Spleen (tissue), 7 donors: ENCODE measurements around the gene MYL5.

Source experiments
- CTCF ChIP-seq, 11 experiments: fragments of 200-600 bp in 7 of 11; fragments of 450-650 bp in 4 of 11; sonication (generic) in 4 of 11; IDR thresholded peaks in 8 of 11; conservative IDR thresholded peaks in 3 of 11; 1 replicate in 7 of 11; 2 replicates in 4 of 11; pipeline versions ENCODE4 v1.4.0 to v1.8.0; 2016 to 2021; ENCODE audit warnings: antibody characterized with exemption in 11 of 11, inconsistent platforms in 4 of 11, mild to moderate bottlenecking in 1 of 11
- POLR2A ChIP-seq, 3 donors: fragments of 450-650 bp; IDR thresholded peaks; one replicate each; pipeline ENCODE4 v1.5.1; 2017; ENCODE audit warnings: antibody characterized with exemption in 3 of 3, mild to moderate bottlenecking in 1 of 3
- POLR2AphosphoS5 ChIP-seq, 3 donors: sonication (generic); formaldehyde crosslinking; IDR thresholded peaks; one replicate each; pipeline ENCODE4 v1.5.1; 2017; ENCODE audit warnings: antibody characterized with exemption in 3 of 3
- donor health status: DM: no; HTN: no; CAD: no; lungs with moderate emphysema.
- donor health status: DM: no; HTN: no; CAD: no.
- donor health status: DM: no; HTN: no; CAD: no.

GRCh38 chr4:703336-704197 is 29.2 kb downstream of the MYL5 start:
- no peak for TF ChIP-seq CTCF (IDR thresholded peaks at IDR 0.05 in 8 of 11, conservative IDR thresholded peaks at IDR 0.05 in 3 of 11)
- no peak for TF ChIP-seq POLR2A (IDR thresholded peaks at IDR 0.05)
- no peak for TF ChIP-seq POLR2AphosphoS5 (IDR thresholded peaks at IDR 0.05)
